EH (cell line): Measurements from ENCODE around the gene LIF.
A peak's percentile ranks its signal among the peaks of the same experiment; 100 is the strongest.

Experiments used
- DNase-seq: peaks from one replicate; pipeline ENCODE4 v3.0.0-alpha.2; 2015; ENCODE audit warnings: low read depth

Gene LIF

GRCh38 chr22:30245985-30246813 is at the start of gene LIF:
TSS of gene LIF (minus strand) at chr22:30246759. CDS start at chr22:30246695, 64 bp downstream.
- peak; percentile 67 for DNase-seq

- no peak for DNase-seq
These were observed 49.8 kb upstream of the LIF start for GRCh38 chr22:30296324-30296723.

- no peak for DNase-seq
These were observed 49.0 kb upstream of the LIF start for GRCh38 chr22:30295576-30295975.

- DNase-seq = no peak
These were observed 48.3 kb upstream of the LIF start for GRCh38 chr22:30294830-30295229.

- DNase-seq = no peak
These were observed 47.5 kb upstream of the LIF start for GRCh38 chr22:30294066-30294465.

- DNase-seq = no peak
These were observed 46.5 kb upstream of the LIF start for GRCh38 chr22:30293026-30293425.

- DNase-seq = no peak
These were observed 45.8 kb upstream of the LIF start for GRCh38 chr22:30292069-30292970.

GRCh38 chr22:30291058-30291892 is 44.7 kb upstream of the LIF start:
- peak; percentile 68 for DNase-seq

GRCh38 chr22:30290342-30291057 is 43.9 kb upstream of the LIF start:
- peak; percentile 74 for DNase-seq

GRCh38 chr22:30289980-30290313 is 43.4 kb upstream of the LIF start:
- no peak for DNase-seq

- DNase-seq = peak; percentile 99
These were observed 42.8 kb upstream of the LIF start, which contains the start of gene CASTOR1 for GRCh38 chr22:30289141-30289979. TSS of gene CASTOR1 (minus strand) at chr22:30289505. CDS start at chr22:30289497, 8 bp downstream.

- no peak for DNase-seq
These were observed 42.0 kb upstream of the LIF start for GRCh38 chr22:30288419-30289140.

- peak; percentile 95 for DNase-seq
These were observed 41.3 kb upstream of the LIF start for GRCh38 chr22:30287648-30288418.

- DNase-seq = peak; percentile 53
These were observed 40.5 kb upstream of the LIF start for GRCh38 chr22:30286813-30287647.

GRCh38 chr22:30286331-30286730 is 39.8 kb upstream of the LIF start:
- DNase-seq = no peak

- DNase-seq = no peak
These were observed 39.3 kb upstream of the LIF start for GRCh38 chr22:30285846-30286200.

- no peak for DNase-seq
These were observed 38.8 kb upstream of the LIF start for GRCh38 chr22:30285176-30285845.

- DNase-seq = no peak
These were observed 38.1 kb upstream of the LIF start for GRCh38 chr22:30284666-30285065.
